ENCODE measurements around the gene ODC1.

Gene ODC1

DNA sequence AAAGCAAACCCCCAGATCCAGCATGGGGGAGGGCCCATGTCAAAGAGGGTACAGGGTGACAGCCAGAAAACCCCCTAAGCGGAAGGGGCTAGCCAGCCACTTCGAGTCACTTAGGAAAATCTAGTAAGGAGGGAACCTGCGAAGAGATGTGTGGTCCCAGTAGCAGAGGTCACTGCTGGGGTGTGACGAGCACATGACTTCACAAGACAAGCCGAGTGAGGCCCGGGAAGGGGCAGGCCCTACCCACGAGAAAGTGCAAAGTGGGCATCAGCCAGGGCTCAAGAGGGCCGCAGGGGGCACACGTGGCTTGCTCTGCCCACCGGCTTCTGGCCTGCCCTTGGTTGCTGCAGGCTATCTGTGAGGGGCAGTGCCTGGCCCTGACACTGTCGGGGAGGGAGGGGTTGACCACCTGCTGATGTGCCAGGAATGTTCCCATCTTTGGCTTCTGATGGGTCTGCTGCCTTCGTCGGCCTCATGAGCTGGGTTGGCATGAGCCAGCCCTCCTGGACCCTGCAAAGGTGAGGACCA lies 11.5 kb downstream of the ODC1 start:
- ChIA-PET CTCF (interaction anchor here (0.9 to 2.9 kb wide), 2 partner anchors 28 to 402 kb away, joined by 4 to 18 read pairs; no protein-coding TSS in a partner anchor), POLR2A (interaction anchor here (1.4 kb wide), 1 partner anchor 11 kb away, joined by 5 read pairs; the partner anchor contains the start of gene ODC1)
- no peak for DNase-seq (ENCODE audit: extremely low spot score)
- TF ChIP-seq SP1 (IDR thresholded peaks at IDR 0.05) (no peak), TARDBP (IDR thresholded peaks at IDR 0.05) (no peak)

DNA sequence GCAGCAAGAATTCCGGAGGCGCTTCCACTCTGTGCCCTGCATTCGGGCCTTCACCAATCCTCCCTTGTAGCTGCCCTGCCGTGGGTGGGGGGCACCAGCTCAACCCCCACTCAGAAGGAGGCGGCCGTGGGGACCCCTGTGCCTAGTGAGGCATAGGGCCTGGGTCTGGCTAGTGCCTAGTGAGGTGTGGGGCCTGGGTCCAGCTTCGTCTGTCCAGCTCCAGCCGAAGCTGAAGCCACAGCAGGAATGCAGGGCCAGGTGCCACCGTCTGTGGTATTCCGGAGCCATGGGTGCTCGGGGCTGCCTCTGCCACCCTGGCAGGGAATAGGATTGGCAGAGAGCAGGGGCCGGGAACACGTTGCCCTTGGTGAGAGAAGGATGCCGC lies 12.3 kb downstream of the ODC1 start:
- ChIA-PET CTCF (interaction anchor here (1.0 to 2.9 kb wide), 7 partner anchors 9 to 364 kb away, joined by 3 to 20 read pairs (median 7); no protein-coding TSS in a partner anchor), POLR2A (interaction anchor here (2.3 kb wide), 1 partner anchor 12 kb away, joined by 19 read pairs; the partner anchor contains the start of gene ODC1)
- TF ChIP-seq HDGF (IDR thresholded peaks at IDR 0.05; ENCODE audit: borderline replicate concordance) (no peak), BHLHE40 (IDR thresholded peaks at IDR 0.05; ENCODE audit: borderline replicate concordance) (no peak), FOXA1 (IDR thresholded peaks at IDR 0.05) (no peak), SP1 (IDR thresholded peaks at IDR 0.05) (no peak), ELF4 (IDR thresholded peaks at IDR 0.05) (no peak)
- no peak for DNase-seq (ENCODE audit: extremely low spot score)

GRCh38 chr2:10434886-10435819 lies 13.0 kb downstream of the ODC1 start:
- POLR2A ChIA-PET, result interaction anchor here (0.7 to 2.3 kb wide), 3 partner anchors 13 to 363 kb away, joined by 3 to 19 read pairs (median 4); partner anchors contain the start of gene ODC1
- TF ChIP-seq ARNT (IDR thresholded peaks at IDR 0.05) (no peak), SP1 (IDR thresholded peaks at IDR 0.05) (no peak), PKNOX1 (IDR thresholded peaks at IDR 0.05) (no peak), FOXA1 (IDR thresholded peaks at IDR 0.05) (no peak), L3MBTL2 (conservative IDR thresholded peaks at IDR 0.05) (no peak), ZNF384 (IDR thresholded peaks at IDR 0.05) (no peak), HDGF (IDR thresholded peaks at IDR 0.05; ENCODE audit: borderline replicate concordance) (no peak), CTBP1 (IDR thresholded peaks at IDR 0.05; ENCODE audit: borderline replicate concordance) (no peak), SUZ12 (IDR thresholded peaks at IDR 0.05) (no peak), FOXM1 (IDR thresholded peaks at IDR 0.05; ENCODE audit: borderline replicate concordance) (no peak), ELF4 (IDR thresholded peaks at IDR 0.05) (no peak), TARDBP (IDR thresholded peaks at IDR 0.05) (no peak), NFRKB (IDR thresholded peaks at IDR 0.05) (no peak), LEF1 (IDR thresholded peaks at IDR 0.05; ENCODE audit: borderline replicate concordance) (no peak)
- CTCF ChIA-PET, result interaction anchor here (0.5 to 2.9 kb wide), 25 partner anchors 9 to 363 kb away, joined by 3 to 20 read pairs (median 3); partner anchors contain the start of gene ODC1
- peak; percentile 89 for DNase-seq (ENCODE audit: extremely low spot score)

GRCh38 chr2:10433947-10434885 lies 13.9 kb downstream of the ODC1 start:
- CTCF ChIA-PET, result interaction anchor here (0.6 to 2.9 kb wide), 22 partner anchors 9 to 362 kb away, joined by 3 to 20 read pairs (median 3); partner anchors contain the start of gene ODC1

DNA sequence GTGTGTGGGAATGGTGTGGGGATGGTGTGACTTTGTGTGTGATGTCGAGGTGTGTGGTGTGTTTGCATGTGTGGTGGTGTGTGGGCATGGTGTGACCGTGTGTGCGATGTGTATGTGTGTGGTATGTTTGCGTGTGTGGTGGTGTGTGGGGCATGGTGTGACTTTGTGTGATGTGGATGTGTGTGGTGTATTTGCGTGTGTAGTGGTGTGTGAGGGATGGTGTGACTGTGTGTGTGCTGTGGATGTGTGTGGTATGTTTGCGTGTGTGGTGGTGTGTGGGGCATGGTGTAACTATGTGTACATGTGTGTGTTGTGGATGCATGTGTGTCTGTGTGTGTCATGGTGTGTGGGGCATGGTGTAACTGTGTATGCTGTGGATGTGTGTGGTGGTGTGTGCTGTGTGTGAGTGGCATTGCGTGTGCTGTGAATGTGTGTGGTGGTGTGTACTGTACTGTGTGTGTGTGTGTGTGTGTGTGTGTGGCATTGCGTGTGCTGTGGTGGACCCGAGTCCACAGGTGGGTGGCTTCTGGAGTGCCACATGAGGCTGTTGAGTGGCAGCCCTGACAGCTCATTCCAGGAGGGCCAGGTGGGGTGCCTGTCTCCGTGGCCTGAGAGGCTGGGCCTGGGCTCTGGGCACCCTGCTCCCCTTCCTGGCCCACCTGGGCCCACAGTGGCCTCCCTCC lies 14.7 kb downstream of the ODC1 start:
- TF ChIP-seq NFRKB (IDR thresholded peaks at IDR 0.05) (no peak), HDGF (IDR thresholded peaks at IDR 0.05; ENCODE audit: borderline replicate concordance) (no peak), FOXM1 (IDR thresholded peaks at IDR 0.05; ENCODE audit: borderline replicate concordance) (no peak), PKNOX1 (IDR thresholded peaks at IDR 0.05) (no peak), FOXA1 (IDR thresholded peaks at IDR 0.05) (no peak), BHLHE40 (IDR thresholded peaks at IDR 0.05; ENCODE audit: borderline replicate concordance) (no peak), ARNT (IDR thresholded peaks at IDR 0.05) (no peak), SP1 (IDR thresholded peaks at IDR 0.05) (no peak), ELF4 (IDR thresholded peaks at IDR 0.05) (no peak), ZNF384 (IDR thresholded peaks at IDR 0.05) (no peak), FOXK2 (IDR thresholded peaks at IDR 0.05) (no peak), TARDBP (IDR thresholded peaks at IDR 0.05) (no peak)
- ChIA-PET CTCF (interaction anchor here (0.7 to 2.9 kb wide), 2 partner anchors 25 to 214 kb away, joined by 3 to 18 read pairs; no protein-coding TSS in a partner anchor), POLR2A (no interaction called here)
- no peak for DNase-seq (ENCODE audit: extremely low spot score)

More at GRCh38 chr2:10433947-10434885, 13.9 kb downstream of the ODC1 start:
- DNase-seq (ENCODE audit: extremely low spot score), result no peak
- POLR2A ChIA-PET, result interaction anchor here (0.8 to 2.3 kb wide), 2 partner anchors 13 to 309 kb away, joined by 3 to 19 read pairs; partner anchors contain the start of gene ODC1
- TF ChIP-seq CTBP1 (IDR thresholded peaks at IDR 0.05; ENCODE audit: borderline replicate concordance), result no peak
- no peak for TF ChIP-seq PKNOX1 (IDR thresholded peaks at IDR 0.05)
- no peak for TF ChIP-seq BHLHE40 (IDR thresholded peaks at IDR 0.05; ENCODE audit: borderline replicate concordance)
- no peak for TF ChIP-seq SUZ12 (IDR thresholded peaks at IDR 0.05)
- no peak for TF ChIP-seq HDGF (IDR thresholded peaks at IDR 0.05; ENCODE audit: borderline replicate concordance)
- no peak for TF ChIP-seq SP1 (IDR thresholded peaks at IDR 0.05)
- no peak for TF ChIP-seq L3MBTL2 (conservative IDR thresholded peaks at IDR 0.05)

Measured in HEK293T (cell line).